ENCODE data around the gene HDGFL2. TPM values are rescaled to one million over a fixed set of nuclear protein-coding genes. Genes with fewer than 3 reads are reported as not detected.

HDGFL2 gene
- total and polyA plus RNA-seq, 12 donors, result 20.5 to 40.9 (median 28.0) TPM

GRCh38 chr19:4456843-4457653 lies 15.0 kb upstream of the HDGFL2 start:
- peak; percentile 49 to 51 for DNase-seq
- ATAC-seq, result peak; percentile 17 to 62 (median 30)
- no peaks in the 10 kb centered on the region for H3K9me3 ChIP-seq
- H3K27ac ChIP-seq, result peak overlapping the region; percentile 66 to 96 (median 91)
- no peaks in the 10 kb centered on the region for H3K27me3 ChIP-seq
- intact Hi-C loops (cut with DNase I), result loop anchor here in 3 of 10 donors (1.0 to 5.0 kb wide), 2 partner anchors 14 to 55 kb away; partner anchors contain the start of genes CHAF1A (in 2 of the 3) and SH3GL1 (in 2 of the 3)
- WGBS, 2 donors, result 1% methylated on average over 36 to 50 of the region's 53 CpGs
- peak overlapping the region; percentile 51 to 88 (median 76) for H3K4me3 ChIP-seq
- H3K4me1 ChIP-seq, result peaks cover 7 to 43% (median 25%) of the 10 kb centered on the region in 9 donors
- H3K36me3 ChIP-seq, result peaks cover 3 to 29% (median 22%) of the 10 kb centered on the region in 9 donors
- TF ChIP-seq CTCF (IDR thresholded peaks at IDR 0.05), result no peak

DNA sequence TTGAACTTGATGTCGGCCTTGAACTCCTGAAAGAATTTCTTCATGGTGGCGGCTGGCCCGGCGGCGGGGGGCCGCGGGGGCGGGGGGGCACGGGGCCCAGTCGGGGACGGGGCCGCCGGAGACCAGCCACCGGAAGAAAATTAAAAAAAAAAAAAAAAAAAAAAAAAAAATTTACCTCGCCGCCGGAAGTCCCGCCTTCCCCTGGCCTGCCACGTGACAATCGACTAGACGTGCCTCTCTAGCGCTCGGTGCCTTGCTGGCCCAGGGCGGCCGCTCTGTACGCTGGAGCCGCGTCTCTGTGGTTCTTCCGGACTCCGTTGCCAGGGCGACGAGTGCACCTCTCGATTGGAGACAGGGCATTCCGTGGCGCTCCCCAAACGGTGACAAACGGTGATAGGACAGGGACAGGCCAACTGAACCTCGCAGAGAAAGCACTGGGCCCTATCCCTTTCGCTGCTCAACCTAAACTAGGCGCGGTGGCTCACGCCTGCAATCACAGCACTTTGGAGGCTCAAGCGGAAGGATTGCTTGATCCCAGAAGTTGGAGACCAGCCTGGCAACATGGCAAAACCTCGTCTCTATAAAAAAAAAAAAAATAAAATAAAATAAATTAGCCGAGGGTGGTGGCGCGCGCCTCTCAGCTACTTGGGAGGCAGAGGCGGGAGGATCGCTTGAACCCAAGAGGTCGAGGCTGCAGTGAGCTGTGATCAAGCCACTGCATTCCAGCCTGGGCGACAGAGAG lies 14.3 kb upstream of the HDGFL2 start, which contains the start of gene UBXN6:
TSS of gene UBXN6 (minus strand) at position 141 of the 742 bp plus-strand sequence. CDS start at position 44, 97 bp downstream.
- intact Hi-C loops (cut with DNase I), result loop anchor here in 3 of 10 donors (1.0 to 5.0 kb wide), 2 partner anchors 13 to 56 kb away; partner anchors contain the start of genes CHAF1A (in 2 of the 3) and SH3GL1 (in 2 of the 3)
- peaks cover 7 to 43% (median 25%) of the 10 kb centered on the region in 9 donors for H3K4me1 ChIP-seq
- ATAC-seq, result peak; percentile 88 to 94 (median 91)
- H3K27me3 ChIP-seq, result no peaks in the 10 kb centered on the region
- 9 to 11% methylated on average over 52 of the region's 52 CpGs for WGBS, 2 donors
- H3K9me3 ChIP-seq, result no peaks in the 10 kb centered on the region
- DNase-seq, result peak; percentile 97 to 98
- peak within 1 kb of the TSS; percentile 66 to 96 (median 91) for H3K27ac ChIP-seq
- H3K36me3 ChIP-seq, result peaks cover 2 to 21% (median 14%) of the 10 kb centered on the region in 9 donors
- peak in 1 of 9 donors; percentile 8 for TF ChIP-seq CTCF (IDR thresholded peaks at IDR 0.05)
- H3K4me3 ChIP-seq, result peak within 1 kb of the TSS; percentile 51 to 88 (median 76)

GRCh38 chr19:4464815-4465581 lies 7.1 kb upstream of the HDGFL2 start:
- Histone ChIP-seq H3K27ac (no peak overlapping the region), H3K4me3 (no peak overlapping the region), H3K36me3 (no peaks in the 10 kb centered on the region), H3K4me1 (no peaks in the 10 kb centered on the region), H3K9me3 (no peaks in the 10 kb centered on the region), H3K27me3 (no peaks in the 10 kb centered on the region)
- WGBS, 2 donors, result 85 to 86% methylated on average over 8 of the region's 8 CpGs
- ATAC-seq (no peak), DNase-seq (no peak)
- no peak for TF ChIP-seq CTCF (IDR thresholded peaks at IDR 0.05)
- intact Hi-C loops (cut with DNase I), result no loop called here

Data from heart right ventricle (tissue), 16 donors.